Stimulated activated CD8-positive, alpha-beta memory T cell treated with anti-CD3 and anti-CD28 coated beads, Interleukin-2, amount 100 ng/mL, for 48 hours (primary cell): ENCODE measurements around the gene SEC22C.
A peak's percentile ranks its signal among the peaks of the same experiment; 100 is the strongest.
"Not testable (repeated sequence)": the region's sequence is repeated elsewhere in the genome, so short reads cannot be mapped to it uniquely, and the experiment has no call there.

Experiments
- DNase-seq, 2 donors: peaks; one replicate each; pipeline ENCODE4 v3.0.0-alpha.2; 2020; ENCODE audit warnings: low read depth in 2 of 2

The SEC22C gene, protein sequence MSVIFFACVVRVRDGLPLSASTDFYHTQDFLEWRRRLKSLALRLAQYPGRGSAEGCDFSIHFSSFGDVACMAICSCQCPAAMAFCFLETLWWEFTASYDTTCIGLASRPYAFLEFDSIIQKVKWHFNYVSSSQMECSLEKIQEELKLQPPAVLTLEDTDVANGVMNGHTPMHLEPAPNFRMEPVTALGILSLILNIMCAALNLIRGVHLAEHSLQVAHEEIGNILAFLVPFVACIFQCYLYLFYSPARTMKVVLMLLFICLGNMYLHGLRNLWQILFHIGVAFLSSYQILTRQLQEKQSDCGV

DNA sequence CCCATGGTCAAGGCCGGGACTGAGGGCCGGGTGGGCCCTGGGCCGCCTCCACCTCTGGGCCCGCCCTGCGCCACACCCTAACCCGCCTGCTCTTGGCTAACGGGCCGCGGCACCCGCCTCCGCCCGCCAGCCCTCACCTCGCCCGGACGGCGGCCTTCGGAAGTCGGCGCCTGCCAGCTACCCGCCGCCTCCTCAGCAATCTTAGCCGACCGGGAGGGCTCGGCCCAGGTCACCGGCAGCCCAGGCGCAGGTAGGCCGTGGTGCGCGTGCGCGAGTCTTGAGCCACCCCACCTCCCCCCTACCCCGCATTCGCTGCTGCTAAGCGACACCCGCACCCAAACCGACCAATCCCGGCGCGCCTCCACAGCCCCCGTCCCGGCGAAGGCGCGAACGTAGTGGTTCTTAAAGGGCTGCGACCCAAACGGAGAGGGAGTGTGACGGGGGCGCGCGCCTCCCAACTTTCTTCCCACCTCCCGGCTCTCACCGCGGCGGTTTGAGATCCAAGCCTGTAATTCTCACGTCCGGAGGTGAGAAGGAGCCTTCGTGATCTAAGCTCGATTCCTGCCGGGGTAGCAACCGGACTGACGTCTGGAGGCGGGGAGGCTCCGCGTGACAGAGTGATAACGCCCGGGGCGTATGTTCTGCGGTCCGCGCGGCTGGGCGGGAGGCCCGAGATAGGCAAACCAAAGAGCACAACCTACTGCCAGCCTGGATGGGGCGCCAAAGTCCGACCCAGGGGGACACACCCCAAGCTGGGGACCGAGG, at the start of gene SEC22C:
Gene SEC22C (minus strand): TSS at position 259 of the 765 bp plus-strand sequence. CDS start 12,921 bp downstream, outside the sequence.
- DNase-seq: peak; percentile 93 to 97

DNA sequence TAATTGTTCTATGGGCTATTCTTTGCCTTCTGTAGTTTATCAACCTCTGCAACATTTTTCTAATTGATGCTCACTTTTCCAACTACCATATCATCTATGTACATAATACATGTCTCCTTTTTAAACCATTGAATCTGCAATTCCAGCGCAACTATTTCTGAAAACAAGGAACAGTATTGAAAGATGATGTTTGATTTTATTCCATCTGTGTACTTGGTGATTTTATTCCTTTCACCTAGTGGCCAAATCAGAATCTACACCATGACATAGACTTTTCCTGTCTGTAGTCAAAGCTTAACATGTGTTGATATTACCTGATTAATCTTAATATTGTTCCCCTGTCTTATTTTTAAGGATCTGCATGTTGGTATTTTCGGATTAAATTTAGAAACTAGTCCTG, 31.7 kb upstream of the SEC22C start:
- DNase-seq: no peak

DNA sequence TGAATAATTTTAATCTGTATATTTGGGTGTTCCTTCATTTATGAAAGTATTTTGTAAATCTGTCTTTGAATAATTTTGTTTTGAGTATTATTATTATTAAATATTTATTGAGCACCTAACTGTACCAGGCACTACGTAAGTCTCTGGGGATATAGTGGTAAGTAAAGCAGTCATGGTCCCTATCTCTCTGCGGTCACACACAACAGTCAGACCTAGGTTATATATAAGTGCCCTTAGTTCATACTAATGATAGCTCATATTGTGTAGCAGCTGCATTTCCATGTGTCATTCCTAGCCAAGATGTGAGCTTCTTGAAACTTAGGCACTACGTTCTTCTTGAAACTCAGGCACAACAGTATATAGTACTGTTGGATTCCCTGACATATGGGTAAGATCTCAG, 31.2 kb upstream of the SEC22C start:
- DNase-seq: no peak

DNA sequence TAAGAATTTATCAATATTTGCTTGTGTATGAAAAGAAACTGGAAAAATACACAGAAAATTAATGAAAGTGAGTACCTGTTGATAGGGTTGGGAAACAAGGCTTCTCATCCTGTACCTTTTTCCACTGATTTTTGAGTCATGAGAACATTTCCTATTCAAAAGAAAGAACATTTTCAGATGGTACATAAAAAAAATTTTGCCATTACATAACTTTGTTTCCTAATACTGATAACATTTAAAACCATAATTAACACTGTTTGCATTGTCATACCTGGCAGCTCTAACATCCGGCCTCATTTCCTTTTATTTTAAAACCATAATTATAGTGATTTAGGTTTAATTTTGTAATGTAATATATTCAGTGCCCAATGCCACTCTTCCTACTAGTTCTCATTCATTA, 30.4 kb upstream of the SEC22C start:
- DNase-seq: no peak

DNA sequence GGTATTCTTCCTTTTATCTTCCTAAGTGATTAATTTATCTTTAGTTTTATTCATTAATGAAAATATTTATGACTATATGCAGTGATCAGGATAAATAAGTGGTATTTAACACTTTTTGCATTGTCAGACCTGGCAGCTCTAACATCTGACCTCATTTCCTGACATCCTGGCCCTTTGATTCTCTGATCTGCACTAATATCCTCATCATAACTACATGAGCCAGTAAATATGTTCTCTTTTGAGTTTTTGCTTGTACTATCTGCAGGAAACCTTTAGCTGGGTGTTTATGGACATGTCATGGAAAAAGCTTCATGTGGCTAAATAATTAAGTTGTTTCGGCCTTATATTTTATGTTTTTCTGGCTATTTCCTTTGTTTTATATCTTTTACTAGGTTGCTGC, 29.2 kb upstream of the SEC22C start:
- no peak for DNase-seq

DNA sequence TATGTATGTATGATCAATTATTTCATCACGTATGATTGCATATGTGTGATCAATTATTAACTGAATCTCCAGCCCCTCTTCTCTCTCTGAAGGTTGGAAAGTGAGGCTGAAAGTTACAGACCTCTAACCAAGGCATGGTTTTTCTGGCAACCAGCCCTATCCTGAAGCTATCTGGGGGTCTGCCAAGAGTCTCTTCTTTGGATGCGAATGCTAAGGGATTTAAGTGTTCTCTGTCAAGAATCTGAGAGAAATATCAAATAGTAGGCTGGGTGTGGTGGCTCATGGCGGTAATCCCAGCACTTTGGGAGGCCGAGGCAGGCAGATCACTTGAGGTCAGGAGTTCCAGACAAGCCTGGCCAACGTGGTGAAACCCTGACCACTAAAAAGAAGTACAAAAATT, 26.8 kb upstream of the SEC22C start:
- DNase-seq: no peak

DNA sequence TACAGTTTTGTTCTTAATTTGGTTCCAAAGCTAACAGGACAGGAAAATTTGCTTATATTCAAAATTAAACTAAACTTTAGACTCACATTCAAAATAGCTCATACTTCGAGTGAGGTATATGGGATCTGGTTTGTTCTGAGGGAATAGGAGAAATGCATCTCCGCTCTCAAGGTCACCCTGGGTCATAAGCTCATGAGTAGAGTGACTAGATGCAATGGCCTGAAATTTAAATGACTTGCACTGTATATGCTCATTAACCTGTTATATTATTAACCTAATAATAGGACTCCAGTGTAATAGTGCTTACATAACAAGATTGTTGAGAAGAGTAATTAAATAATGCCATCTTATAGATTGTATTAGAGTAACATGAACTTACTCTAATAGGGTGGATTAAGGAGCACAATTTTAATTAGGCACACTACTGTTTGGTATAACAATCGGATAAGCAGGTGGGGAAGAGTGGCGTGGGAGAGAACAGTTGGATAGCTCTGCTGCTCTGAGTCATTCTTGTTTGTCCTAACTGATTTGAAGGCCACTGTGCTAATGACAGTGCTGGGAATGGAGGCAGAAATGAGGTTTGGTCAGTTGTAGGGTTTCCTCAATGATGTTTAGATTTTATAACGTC, 23.9 kb upstream of the SEC22C start:
- DNase-seq: no peak

DNA sequence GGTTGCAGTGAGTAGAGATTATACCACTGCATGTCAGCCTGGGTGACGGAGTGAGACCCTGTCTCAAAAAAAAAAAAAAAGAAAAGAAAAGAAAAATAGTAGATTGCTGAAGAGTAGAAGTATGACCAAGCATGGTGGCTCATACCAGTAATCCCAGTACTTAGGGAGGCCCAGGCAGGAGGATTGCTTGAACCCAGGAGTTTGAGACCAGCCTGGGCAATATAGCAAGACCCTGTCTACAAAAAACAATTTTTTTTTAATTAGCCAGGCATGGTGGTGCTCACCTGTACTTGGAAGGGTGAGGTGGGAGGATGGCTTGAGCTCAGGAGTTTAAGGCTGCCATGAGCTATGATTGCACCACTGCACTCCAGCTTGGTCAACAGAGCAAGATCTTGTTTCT, 21.2 kb upstream of the SEC22C start:
- no peak for DNase-seq

DNA sequence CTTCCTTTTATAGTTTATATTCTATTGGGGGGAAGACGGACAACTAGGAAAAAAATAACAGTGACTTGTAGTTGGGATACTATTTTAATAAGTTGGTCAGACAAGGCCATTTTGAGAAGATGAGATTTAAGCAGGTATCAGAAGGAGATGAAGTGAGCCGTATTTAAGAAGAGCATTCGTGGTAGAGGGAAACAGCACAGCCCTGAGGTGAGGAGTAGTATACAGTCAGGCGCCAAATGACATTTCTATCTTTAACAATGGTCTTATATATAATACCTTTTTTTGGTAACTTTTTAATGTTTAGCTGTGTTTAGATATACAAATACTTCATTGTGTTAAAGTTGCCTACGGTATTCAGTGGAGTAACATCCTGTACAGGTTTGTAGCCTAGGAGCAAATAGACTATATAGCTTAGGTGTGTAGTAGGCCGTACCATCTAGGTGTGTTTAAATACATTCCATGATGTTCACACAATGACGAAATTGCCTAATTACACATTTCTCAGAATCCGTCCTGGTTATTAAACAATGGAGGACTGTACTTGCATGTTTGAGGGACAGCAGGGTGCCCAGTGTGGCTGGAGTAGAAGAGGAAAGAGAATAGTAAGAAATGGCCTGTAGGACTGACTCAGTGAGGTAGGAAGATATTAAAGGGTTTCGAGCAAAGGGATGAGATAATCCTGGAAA, 20.3 kb upstream of the SEC22C start:
- DNase-seq: no peak

DNA sequence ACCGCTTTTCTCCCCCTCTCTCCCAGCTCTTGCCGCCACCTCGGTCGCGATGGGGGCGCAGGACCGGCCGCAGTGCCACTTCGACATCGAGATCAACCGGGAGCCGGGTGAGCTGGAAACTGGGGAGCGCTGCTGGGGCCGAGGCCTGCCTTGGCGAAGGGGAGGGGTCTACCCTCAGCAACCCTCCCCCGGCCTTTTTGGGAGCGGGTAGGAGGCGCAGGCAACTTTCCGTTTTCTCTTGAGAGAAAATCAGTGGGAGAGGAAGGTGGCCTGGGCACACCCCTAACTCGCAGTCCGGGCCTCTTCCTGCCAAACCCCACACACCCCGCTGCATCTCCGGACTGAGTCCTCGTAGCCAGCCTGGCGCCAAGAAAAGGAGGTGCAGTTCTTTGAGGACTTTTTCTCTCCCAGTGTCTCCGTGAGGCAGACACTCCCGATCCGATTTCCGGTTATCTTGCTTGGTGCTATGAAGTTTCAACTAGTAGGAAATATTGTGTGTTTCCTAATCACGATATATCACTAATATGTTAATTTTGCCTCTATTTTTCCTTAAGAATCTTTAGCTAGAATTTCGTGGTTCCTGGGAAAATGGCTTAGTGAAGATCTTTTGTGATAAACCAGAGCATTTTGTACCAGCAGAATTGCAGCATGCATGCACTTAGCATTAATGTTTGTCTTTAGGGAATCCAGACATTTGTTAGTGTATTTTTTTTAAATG, 19.4 kb upstream of the SEC22C start:
- peak; percentile 37 to 41 for DNase-seq

DNA sequence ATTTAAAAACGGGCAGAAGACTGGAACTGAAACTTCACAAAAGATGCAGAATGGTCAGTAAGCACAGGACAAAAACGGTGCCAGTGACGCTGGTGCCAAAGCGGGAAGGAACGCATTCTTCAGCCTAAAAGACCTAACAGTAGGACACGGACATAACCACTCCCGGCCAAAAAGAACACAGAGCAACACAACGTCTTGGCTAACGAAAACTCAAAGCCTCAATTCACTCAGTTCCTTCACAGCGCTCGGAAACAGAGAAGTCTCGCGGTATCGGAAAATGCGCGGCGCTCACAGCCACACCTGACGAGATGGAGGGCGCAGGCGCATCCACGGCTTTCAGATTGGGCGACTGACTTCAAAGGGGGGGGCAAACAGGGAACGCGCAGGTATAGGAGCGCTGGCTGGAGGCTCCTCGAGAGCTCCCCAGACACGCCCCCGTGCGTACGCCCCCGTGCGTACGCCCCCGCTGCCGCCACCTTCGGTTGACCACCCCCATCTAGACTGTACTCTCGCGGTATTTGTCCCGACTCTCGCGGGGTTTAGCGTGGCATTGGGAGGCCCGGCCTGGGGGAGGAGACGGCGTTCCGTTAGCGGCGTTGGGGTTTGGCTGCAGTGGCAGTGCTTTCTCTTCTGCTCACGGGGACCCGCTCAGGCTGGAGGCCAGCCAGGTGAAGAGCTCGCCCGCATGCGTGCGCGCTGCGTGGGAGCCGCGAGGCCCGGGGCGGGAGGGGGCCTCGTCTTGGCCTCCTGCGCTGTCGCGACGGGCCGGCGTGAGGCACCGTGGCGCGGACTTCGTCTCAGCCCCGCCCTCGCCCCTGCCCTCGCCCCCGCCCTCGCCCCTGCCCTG, 18.6 kb upstream of the SEC22C start, which contains the start of gene NKTR:
Gene NKTR (plus strand): TSS at position 576 of the 847 bp plus-strand sequence. CDS start 321 bp downstream, outside the sequence.
- peak; percentile 97 to 99 for DNase-seq

DNA sequence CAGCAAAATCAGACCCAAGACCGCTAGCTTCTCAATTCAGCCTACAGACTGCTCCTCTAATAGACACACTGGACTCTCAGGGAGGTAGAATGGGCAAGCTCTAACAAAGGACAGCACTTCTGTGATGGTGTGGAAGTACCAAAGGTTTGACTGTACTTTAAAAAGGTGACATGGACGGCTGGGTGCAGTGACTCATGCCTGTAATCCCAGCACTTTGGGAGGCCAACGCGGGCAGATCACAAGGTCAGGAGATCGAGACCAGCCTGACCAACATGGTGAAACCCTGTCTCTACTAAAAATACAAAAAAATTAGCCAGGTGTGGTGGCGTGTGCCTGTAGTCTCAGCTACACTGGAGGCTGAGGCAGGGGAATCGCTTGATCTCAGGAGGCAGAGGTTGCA, 15.3 kb upstream of the SEC22C start:
- DNase-seq: not testable (repeated sequence)

DNA sequence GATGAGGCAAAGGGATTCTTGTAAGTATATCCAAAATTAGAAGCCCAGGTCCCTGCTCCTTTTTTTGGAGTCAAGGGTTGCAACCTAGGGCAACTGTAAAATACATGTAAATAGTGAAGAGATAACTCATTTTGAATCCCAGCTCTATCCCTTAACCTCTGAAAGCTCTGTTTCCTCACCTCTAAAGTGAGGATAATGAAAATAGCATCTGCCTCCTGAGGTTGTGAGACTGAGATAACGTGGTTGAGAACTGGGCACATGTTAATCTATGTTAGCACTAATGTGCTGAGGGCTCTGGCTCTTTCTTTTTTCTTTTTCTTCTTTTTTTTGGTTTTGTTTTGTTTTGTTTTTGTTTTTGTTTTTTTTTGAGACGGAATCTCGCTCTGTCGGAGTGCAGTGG, 13.9 kb upstream of the SEC22C start:
- DNase-seq: no peak

DNA sequence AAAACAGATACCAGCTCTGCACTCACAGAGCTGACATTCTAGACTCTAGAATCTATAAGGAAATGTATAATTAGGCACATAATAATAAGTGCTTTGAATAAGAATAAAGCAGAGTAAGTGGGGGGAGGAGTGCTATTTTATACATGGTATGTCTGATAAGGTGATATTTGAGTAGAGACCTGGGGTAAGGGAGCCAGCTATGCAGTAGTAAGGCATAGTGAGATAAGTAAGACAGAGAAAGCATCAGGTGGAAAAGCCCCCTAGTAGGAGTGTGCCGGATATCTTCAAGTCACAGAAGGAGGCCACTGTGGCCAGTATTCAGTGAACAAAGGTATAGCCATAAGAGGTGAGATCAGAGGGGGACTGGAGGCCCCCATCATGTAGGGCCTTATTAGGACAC, 11.9 kb upstream of the SEC22C start:
- no peak for DNase-seq

DNA sequence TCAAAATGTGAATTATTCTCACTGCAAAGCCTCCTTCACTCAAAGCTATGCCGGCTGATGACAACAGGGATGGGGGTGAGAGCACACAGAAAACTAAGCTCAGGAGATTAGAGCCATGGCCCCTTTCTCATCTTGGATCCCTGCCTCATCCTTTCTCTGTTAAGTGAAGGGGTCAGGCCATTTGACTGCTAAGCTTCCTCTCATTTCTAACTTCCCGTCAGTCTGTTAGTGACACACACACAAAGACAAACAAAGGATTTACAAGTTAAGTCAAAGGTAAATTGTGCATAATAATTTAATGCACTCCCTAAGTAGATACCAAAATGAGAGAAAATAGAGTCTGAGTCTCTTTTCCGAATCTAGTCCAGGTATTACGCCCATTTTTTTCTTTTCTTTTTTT, 10.0 kb upstream of the SEC22C start:
- no peak for DNase-seq

DNA sequence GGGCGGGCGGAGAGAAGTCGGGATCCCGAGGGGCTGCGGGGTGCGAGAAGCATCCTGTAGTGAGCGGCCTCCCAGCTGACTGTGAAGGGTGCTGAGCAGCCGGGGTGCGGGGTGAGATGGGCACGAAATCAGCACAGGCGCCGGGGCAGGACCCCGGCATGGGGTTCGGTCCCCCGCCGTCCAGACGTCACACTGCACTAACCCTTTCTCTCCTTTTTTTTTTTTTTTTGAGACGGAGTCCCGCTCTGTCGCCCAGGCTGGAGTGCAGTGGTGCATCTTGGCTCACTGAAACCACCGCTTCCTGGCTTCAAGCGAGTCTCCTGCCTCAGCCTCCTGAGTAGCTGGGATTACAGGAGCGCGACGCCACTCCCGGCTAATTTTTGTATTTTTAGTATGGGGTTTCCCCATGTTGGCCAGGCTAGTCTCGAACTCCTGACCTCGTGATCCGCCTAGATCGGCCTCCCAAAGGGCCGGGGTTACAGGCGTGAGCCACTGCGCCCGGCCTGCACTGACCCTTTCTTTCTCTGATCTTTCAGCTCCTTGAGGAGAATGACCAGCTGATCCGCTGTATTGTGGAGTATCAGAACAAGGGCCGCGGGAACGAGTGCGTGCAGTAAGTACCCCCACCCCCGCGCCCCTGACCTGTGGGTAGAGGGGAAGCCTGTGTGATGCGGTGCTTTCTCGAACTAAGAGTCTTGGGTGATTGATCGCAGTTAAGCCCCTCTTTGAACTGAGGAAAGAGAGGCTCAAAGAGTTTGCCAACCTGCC, 9.4 kb upstream of the SEC22C start:
- no peak for DNase-seq

DNA sequence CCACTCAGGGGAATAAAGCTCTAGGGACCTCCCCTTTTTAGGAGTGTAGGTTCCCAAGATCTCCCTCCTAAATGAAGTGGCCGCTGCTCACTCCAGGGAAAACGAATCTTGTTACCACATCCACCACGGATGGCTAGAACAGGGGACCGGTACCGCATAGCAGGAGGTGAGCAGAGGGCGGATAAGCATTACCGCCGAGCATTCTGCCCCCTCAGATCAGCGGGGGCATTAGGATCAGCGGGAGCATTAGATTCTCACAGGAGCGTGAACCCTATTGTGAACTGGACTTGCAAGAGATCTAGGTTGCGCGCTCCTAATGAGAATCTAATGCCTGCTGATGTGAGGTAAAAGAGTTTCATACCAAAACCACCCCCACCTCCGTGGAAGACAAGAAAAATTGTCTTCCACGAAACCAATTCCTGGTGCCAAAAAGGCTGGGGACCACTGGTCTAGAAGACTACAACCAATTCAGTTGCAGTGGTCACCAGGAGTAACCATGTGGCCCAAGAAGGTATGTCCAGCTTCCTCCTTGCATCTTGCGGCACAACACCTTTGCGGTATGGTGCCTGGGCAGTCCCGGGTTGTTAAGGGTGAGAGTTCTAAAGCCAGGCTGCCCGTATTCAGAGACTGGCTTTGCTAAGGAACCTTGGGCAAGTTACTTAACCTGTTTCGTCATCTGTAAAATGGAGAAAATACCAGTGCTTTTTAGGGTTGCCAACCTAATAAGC, 7.8 kb upstream of the SEC22C start:
- no peak for DNase-seq

DNA sequence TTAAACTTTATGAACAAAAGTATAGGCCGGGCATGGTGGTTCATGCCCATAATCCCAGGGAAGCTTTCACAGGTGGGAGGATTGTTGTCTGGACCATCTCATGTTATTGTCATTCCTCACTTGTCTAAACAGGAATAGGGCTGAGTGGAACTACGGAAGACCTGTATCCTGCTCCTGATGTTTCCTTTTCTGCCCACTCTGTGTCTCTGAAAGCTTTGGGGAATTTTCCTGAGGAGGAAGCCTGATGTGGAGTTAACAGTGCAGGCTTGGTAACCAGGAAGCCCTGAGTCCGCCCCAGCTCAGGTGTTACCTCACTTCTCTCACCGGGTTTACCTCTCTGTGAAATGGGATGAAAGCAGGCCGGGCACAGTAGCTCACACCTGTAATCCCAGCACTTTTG, 6.9 kb upstream of the SEC22C start:
- no peak for DNase-seq

DNA sequence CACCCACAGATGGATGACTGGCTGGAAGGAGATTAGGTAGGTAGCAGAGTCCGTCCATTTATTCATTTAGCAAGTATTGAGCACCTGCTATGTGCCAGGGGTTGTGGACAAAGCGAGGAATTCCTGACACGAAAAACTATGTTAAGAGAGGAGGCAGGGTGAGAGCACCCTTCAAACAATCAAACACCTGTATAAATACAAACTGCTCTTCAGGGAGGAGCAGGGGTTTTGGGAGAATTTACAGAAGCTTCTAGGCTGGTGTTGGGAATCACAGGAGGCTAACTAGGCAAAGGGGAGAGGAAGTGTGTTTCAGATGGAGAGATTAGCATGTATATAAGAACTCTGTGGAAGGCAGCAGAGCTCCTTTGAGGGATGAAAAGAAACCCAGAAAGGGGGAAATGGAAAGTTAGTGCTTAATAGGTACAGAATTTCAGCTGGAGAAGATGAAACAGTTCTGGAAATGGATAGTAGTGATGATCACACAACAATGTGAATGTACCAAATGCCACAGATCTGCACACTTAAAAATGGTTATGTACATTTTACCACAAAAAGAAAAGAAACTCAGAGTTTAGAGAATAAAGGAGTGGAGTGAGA, 805 bp upstream of the SEC22C start:
- DNase-seq: no peak
